Esophagus (tissue), 2 donors: ENCODE results near the gene NDUFB1. TPM values are rescaled to one million over a fixed set of nuclear protein-coding genes. Genes with fewer than 3 reads are reported as not detected.

Experiments
- H3K27ac ChIP-seq, 2 donors: one replicate each; pipeline ENCODE4 v1.5.1; 2013; ENCODE audit warnings: low read depth in 2 of 2, mild to moderate bottlenecking in 2 of 2, inconsistent platforms in 1 of 2, low read length in 1 of 2, moderate library complexity in 1 of 2
- H3K27me3 ChIP-seq, 2 donors: one replicate each; pipeline ENCODE4 v1.6.1; 2013; ENCODE audit warnings: low read length in 2 of 2, control low read depth in 1 of 2, mild to moderate bottlenecking in 1 of 2; ENCODE audit not compliant: insufficient read depth in 2 of 2, control insufficient read depth in 1 of 2
- H3K36me3 ChIP-seq, 2 donors: one replicate each; pipeline ENCODE4 v1.6.1; 2013; ENCODE audit warnings: low read length in 1 of 2; ENCODE audit not compliant: control insufficient read depth in 2 of 2, insufficient read depth in 2 of 2
- H3K4me1 ChIP-seq, 2 donors: one replicate each; pipeline ENCODE4 v1.6.1; 2013; ENCODE audit warnings: low read length in 1 of 2; ENCODE audit not compliant: control insufficient read depth in 2 of 2, insufficient read depth in 2 of 2
- H3K4me3 ChIP-seq, 2 donors: one replicate each; pipeline ENCODE4 v1.5.1; 2013; ENCODE audit warnings: low read length in 2 of 2, mild to moderate bottlenecking in 2 of 2, low read depth in 1 of 2, moderate library complexity in 1 of 2
- H3K9me3 ChIP-seq, 2 donors: one replicate each; pipeline ENCODE4 v1.6.1; 2013; ENCODE audit warnings: mild to moderate bottlenecking in 2 of 2, low read depth in 1 of 2, low read length in 1 of 2, moderate library complexity in 1 of 2; ENCODE audit not compliant: control insufficient read depth in 2 of 2, insufficient read depth in 1 of 2
- WGBS, 2 donors: extraction: QIAGEN DNeasy Blood & Tissue Kit; methylation state at CpG; one replicate each; pipeline ENCODE4 v1.1.7; 2013; 5-methylcytosine and 5-hydroxymethylcytosine counted together
- polyA plus RNA-seq, 2 donors: library from polyadenylated mRNA; stranded (reverse); fragments of 200-250 nt; gene quantifications; one replicate each; pipeline ENCODE4 v1.2.3, GENCODE V29; 2013
- donor health status: healthy with polysubstance abuse.
- donor health status: Bipolar disorder and iron deficiency.

The NDUFB1 gene
- polyA plus RNA-seq, 2 donors: 433 to 754 TPM

DNA sequence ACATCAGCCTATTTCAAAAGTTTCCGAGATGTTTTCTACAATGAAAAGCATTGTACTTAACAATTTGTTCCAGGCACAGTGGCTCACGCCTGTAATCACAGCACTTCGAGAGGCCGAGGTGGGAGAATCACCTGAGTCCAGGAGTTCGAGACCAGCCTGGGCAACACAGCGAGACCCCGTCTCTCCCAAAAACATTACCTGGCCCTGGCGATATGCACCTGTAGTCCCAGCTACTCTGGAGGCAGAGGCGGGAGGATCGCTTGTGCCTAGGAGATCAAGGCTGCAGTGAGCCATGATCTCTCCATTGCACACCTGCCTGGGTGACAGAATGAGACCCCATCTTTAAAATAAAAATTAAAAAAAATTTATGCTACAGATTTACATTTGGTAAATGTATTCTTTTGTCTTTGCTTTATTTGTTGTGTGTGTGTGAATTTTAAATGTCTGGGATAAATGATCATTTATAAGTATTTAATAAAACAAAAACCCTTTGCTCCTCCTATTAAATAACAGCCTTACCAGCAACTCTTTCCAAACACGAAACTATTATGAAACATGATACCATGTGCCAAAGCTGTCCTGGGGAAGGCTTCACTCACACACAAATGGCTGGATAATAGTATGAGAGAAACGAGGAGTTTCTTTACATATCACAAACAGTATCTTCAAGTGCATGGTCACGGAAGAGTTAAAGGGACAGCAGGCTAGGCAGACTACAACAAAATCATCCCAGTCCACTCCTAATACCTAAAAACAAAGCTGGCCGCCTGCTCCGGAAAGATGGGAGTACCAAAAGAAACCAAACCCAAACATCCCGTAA, 16.2 kb downstream of the NDUFB1 start:
- no peaks in the 10 kb centered on the region for H3K36me3 ChIP-seq
- H3K27me3 ChIP-seq: no peaks in the 10 kb centered on the region
- H3K4me3 ChIP-seq: peak overlapping the region; percentile 84 to 86
- WGBS, 2 donors: 49 to 55% methylated on average over 16 of the region's 16 CpGs
- H3K4me1 ChIP-seq: peaks cover 0 to 3% of the 10 kb centered on the region in 2 donors
- H3K27ac ChIP-seq: peak overlapping the region; percentile 92 to 96
- H3K9me3 ChIP-seq: no peaks in the 10 kb centered on the region

DNA sequence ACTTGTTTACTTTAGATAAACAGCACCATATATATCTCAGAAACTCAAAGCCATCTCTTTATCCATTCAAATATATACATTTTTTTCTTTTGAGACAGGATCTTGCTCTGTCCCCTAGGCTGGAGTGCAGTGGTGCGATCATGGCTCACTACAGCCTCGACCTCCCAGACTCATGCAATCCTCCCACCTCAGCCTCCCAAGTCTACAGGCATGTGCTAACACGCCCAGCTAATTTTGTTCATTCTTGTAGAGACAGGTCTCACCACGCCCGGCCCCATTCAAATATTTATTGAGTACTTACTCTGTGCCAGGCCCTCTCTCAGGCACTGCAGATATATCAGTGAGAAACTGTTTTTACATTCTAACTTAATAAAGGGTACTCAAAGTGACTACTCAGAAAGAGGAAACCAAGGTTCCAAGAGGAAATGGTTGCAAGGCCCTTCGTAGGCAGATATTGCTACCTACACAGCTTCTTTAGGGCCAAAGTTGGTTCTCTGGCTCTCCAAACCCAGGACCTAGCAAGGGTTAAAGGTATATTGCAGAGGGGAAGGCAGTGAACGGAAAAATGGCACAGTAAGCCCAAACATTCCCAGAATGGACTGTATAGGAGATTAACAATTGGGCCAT, 18.0 kb downstream of the NDUFB1 start:
- Histone ChIP-seq H3K4me1 (peaks cover 0 to 3% of the 10 kb centered on the region in 2 donors), H3K36me3 (peaks cover 0 to 2% of the 10 kb centered on the region in 2 donors), H3K4me3 (no peak overlapping the region), H3K27me3 (no peaks in the 10 kb centered on the region), H3K27ac (no peak overlapping the region), H3K9me3 (no peaks in the 10 kb centered on the region)
- 86 to 87% methylated on average over 7 of the region's 7 CpGs for WGBS, 2 donors

GRCh38 chr14:92099802-92100201, 21.7 kb downstream of the NDUFB1 start:
- no peak overlapping the region for H3K4me3 ChIP-seq
- no peaks in the 10 kb centered on the region for H3K4me1 ChIP-seq
- peaks cover 0 to 2% of the 10 kb centered on the region in 2 donors for H3K36me3 ChIP-seq

DNA sequence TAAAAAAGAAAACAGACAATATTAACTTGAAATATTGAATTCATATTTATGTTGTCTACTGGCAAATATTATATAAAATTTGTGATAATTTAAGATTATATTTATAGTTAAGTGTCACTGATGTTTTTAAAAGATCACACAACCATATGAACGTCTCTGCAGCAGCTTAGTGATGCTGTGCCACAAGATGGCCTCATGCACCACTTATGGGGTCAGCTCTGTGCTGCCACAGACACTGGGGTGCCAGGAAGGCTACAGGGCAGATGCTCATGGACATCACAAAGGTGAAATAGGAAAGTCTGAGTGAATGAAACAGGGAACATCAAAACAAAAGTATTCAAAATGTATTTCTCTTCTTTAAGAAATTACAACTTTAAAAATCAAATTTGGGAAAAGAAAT, 28.2 kb downstream of the NDUFB1 start:
- 41 to 54% methylated on average over 1 of the region's 1 CpG for WGBS, 2 donors
- no peak overlapping the region for H3K4me3 ChIP-seq
- H3K27ac ChIP-seq: no peak overlapping the region
- H3K27me3 ChIP-seq: no peaks in the 10 kb centered on the region
- no peaks in the 10 kb centered on the region for H3K4me1 ChIP-seq
- no peaks in the 10 kb centered on the region for H3K9me3 ChIP-seq
- H3K36me3 ChIP-seq: peaks cover 0 to 5% of the 10 kb centered on the region in 2 donors

More at GRCh38 chr14:92099802-92100201, 21.7 kb downstream of the NDUFB1 start:
- Histone ChIP-seq H3K9me3 (no peaks in the 10 kb centered on the region), H3K27me3 (no peaks in the 10 kb centered on the region), H3K27ac (no peak overlapping the region)

DNA sequence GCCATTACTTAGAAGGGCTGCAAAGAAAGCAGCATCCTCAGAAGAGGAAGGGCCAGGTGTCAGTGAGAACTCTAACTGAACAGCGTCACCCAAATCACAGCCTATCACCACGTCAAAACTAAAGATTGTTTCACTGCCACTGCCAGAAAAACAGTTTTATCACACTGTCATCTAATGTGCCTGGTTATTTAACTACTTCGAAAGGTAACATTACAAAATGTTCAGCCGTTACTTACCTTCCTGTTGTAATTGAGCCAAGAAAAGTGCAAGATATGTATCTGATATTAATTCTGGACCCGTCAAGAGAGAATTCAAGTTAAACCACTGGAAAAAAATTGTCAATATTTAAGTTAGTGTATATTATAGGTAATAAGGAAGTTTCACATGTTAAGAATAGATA, 33.0 kb downstream of the NDUFB1 start:
- Histone ChIP-seq H3K9me3 (no peaks in the 10 kb centered on the region), H3K36me3 (peaks cover 4 to 5% of the 10 kb centered on the region in 2 donors), H3K27ac (no peak overlapping the region), H3K4me1 (no peaks in the 10 kb centered on the region), H3K4me3 (no peak overlapping the region), H3K27me3 (no peaks in the 10 kb centered on the region)
- 93 to 94% methylated on average over 5 of the region's 5 CpGs for WGBS, 2 donors

- Histone ChIP-seq H3K27ac (no peak overlapping the region), H3K27me3 (no peaks in the 10 kb centered on the region), H3K4me3 (no peak overlapping the region), H3K9me3 (no peaks in the 10 kb centered on the region), H3K36me3 (peaks cover 2 to 3% of the 10 kb centered on the region in 2 donors), H3K4me1 (no peaks in the 10 kb centered on the region)
Observed at GRCh38 chr14:92074555-92074954, 47.0 kb downstream of the NDUFB1 start.

Other genes starting within 250 kb of the NDUFB1 start
- 1 to 10 TPM; 3.3 to 9.7 TPM for gene FBLN5, start 174.0 kb downstream of the NDUFB1 start, polyA plus RNA-seq
- 1 to 10 TPM; 3.7 to 5.0 TPM for gene TRIP11, start 81.6 kb downstream of the NDUFB1 start, polyA plus RNA-seq
- 10 to 100 TPM; 12.0 to 12.7 TPM for gene ATXN3, start 15.1 kb downstream of the NDUFB1 start, polyA plus RNA-seq
- gene CPSF2, start 263 bp upstream of the NDUFB1 start, polyA plus RNA-seq: 10 to 100 TPM in 1 of 2 donors, 1 to 10 TPM in 1; 5.5 to 12.5 TPM
- under 1 TPM; 0.04 TPM for gene SLC24A4, start 201.5 kb upstream of the NDUFB1 start, polyA plus RNA-seq